SU-DHL-6 (cell line): Measurements from ENCODE around the gene PDHB.

Experiments used
- H2AFZ ChIP-seq: fragments of 200-600 bp; sonication (generic); 2 replicates; pipeline ENCODE4 v1.6.1; 2014; ENCODE audit warnings: low read depth, mild to moderate bottlenecking, moderate library complexity, mixed read lengths, antibody characterized with exemption, low read length; ENCODE audit not compliant: severe bottlenecking
- H3F3A ChIP-seq: fragments of 200-600 bp; shearing (Covaris generic); 2 replicates; pipeline ENCODE4 v1.6.0; 2016; ENCODE audit warnings: antibody characterized with exemption, mild to moderate bottlenecking; ENCODE audit not compliant: insufficient read depth
- H3K27ac ChIP-seq: fragments of 200-600 bp; sonication (generic); 2 replicates; pipeline ENCODE4 v1.5.1; 2016; ENCODE audit warnings: low read depth, mild to moderate bottlenecking, low read length, moderate library complexity, mixed read lengths
- H3K27me3 ChIP-seq: fragments of 200-600 bp; sonication (generic), shearing (Covaris generic); 2 replicates; pipeline ENCODE4 v1.6.0; 2014; ENCODE audit warnings: mild to moderate bottlenecking, low read length
- H3K36me3 ChIP-seq: fragments of 200-600 bp; sonication (generic); 2 replicates; pipeline ENCODE4 v1.6.1; 2014; ENCODE audit warnings: mild to moderate bottlenecking, low read length, mixed read lengths
- H3K4me2 ChIP-seq: fragments of 300-600, 200-600 bp; shearing (Covaris generic), sonication (generic); 2 replicates; pipeline ENCODE4 v1.6.0; 2014; ENCODE audit warnings: low read length, low read depth, mild to moderate bottlenecking; ENCODE audit not compliant: poor library complexity, severe bottlenecking
- H3K4me3 ChIP-seq: fragments of 200-600 bp; sonication (generic); 2 replicates; pipeline ENCODE4 v1.5.1; 2014; ENCODE audit warnings: antibody characterized with exemption, low read length, mild to moderate bottlenecking, mixed read lengths; ENCODE audit not compliant: insufficient read depth, poor library complexity, severe bottlenecking
- H3K79me2 ChIP-seq: fragments of 200-600 bp; sonication (generic); 2 replicates; pipeline ENCODE4 v1.6.1; 2014; ENCODE audit warnings: mild to moderate bottlenecking, low read length, moderate library complexity; ENCODE audit not compliant: insufficient read depth
- H3K9ac ChIP-seq: fragments of 200-600 bp; sonication (generic); 2 replicates; pipeline ENCODE4 v1.7.0; 2014; ENCODE audit warnings: mild to moderate bottlenecking, low read length
- H3K9me2 ChIP-seq: fragments of 200-600 bp; sonication (generic); replicated peaks from 2 replicates; pipeline ENCODE4 v1.6.1; 2014; ENCODE audit warnings: low read length; ENCODE audit not compliant: insufficient read depth
- H3K9me3 ChIP-seq: fragments of 200-600 bp; sonication (generic); 2 replicates; pipeline ENCODE4 v1.6.1; 2014; ENCODE audit warnings: low read length, mixed read lengths; ENCODE audit not compliant: insufficient read depth
- H4K20me1 ChIP-seq: fragments of 200-600 bp; sonication (generic); 2 replicates; pipeline ENCODE4 v1.6.1; 2014; ENCODE audit warnings: low read depth, mild to moderate bottlenecking, antibody characterized with exemption, low read length, moderate library complexity, mixed read lengths
- CTCF ChIP-seq: fragments of 200-600 bp; sonication (generic); IDR thresholded peaks from one replicate; pipeline ENCODE4 v1.5.1; 2017; ENCODE audit warnings: antibody characterized with exemption, mild to moderate bottlenecking, low read length, moderate library complexity; ENCODE audit not compliant: insufficient read depth, poor library complexity, severe bottlenecking
- EZH2phosphoT487 ChIP-seq: fragments of 200-600 bp; sonication (generic), shearing (Covaris generic); conservative IDR thresholded peaks from 2 replicates; pipeline ENCODE4 v1.6.1; 2018; ENCODE audit warnings: mild to moderate bottlenecking, antibody characterized with exemption, low read length, moderate library complexity, mixed read lengths

The PDHB gene

GRCh38 chr3:58433400-58434167 is at the start of gene PDHB:
Gene PDHB (minus strand): TSS chr3:58433832. CDS start chr3:58433809, 23 bp downstream.
- Histone ChIP-seq H3K9me2 (no peaks in the 10 kb centered on the region), H3K9me3 (no peaks in the 10 kb centered on the region), H3K27me3 (no peaks in the 10 kb centered on the region), H3K79me2 (peaks cover 7% of the 10 kb centered on the region), H3K36me3 (peaks cover 9% of the 10 kb centered on the region; the same call in 1 of the 2 replicates), H3K4me2 (peak within 1 kb of the TSS; percentile 98), H3K27ac (peak within 1 kb of the TSS; percentile 47), H3F3A (peaks cover 13% of the 10 kb centered on the region; the same call in 1 of the 2 replicates), H3K4me3 (peak within 1 kb of the TSS; percentile 84), H4K20me1 (no peaks in the 10 kb centered on the region), H3K9ac (peak within 1 kb of the TSS; percentile 67), H2AFZ (peak within 1 kb of the TSS; percentile 88)
- TF ChIP-seq CTCF (no peak), EZH2phosphoT487 (no peak)

- Histone ChIP-seq H3F3A (no peaks in the 10 kb centered on the region), H3K9ac (no peak overlapping the region), H3K79me2 (no peaks in the 10 kb centered on the region), H3K27me3 (no peaks in the 10 kb centered on the region; the same call in 1 of the 2 replicates), H2AFZ (no peak overlapping the region), H3K36me3 (no peaks in the 10 kb centered on the region), H3K9me2 (no peaks in the 10 kb centered on the region), H4K20me1 (no peaks in the 10 kb centered on the region), H3K9me3 (no peaks in the 10 kb centered on the region), H3K27ac (no peak overlapping the region), H3K4me3 (no peak overlapping the region), H3K4me2 (no peak overlapping the region)
- TF ChIP-seq EZH2phosphoT487, result no peak
- TF ChIP-seq CTCF, result no peak
These were observed 49.4 kb upstream of the PDHB start for GRCh38 chr3:58482917-58483636.

GRCh38 chr3:58480309-58480708 is 46.7 kb upstream of the PDHB start:
- H3K4me3 ChIP-seq, result no peak overlapping the region
- H2AFZ ChIP-seq, result no peak overlapping the region
- H3K27ac ChIP-seq, result no peak overlapping the region
- no peak overlapping the region for H3K9ac ChIP-seq
- H3K4me2 ChIP-seq, result no peak overlapping the region
- H3K27me3 ChIP-seq, result no peaks in the 10 kb centered on the region; the same call in 1 of the 2 replicates
- no peaks in the 10 kb centered on the region for H3K36me3 ChIP-seq
- no peaks in the 10 kb centered on the region for H3K9me2 ChIP-seq
- no peaks in the 10 kb centered on the region for H4K20me1 ChIP-seq
- no peak for TF ChIP-seq EZH2phosphoT487
- TF ChIP-seq CTCF, result no peak
- no peaks in the 10 kb centered on the region for H3K79me2 ChIP-seq
- H3F3A ChIP-seq, result no peaks in the 10 kb centered on the region
- H3K9me3 ChIP-seq, result no peaks in the 10 kb centered on the region
